Fibroblast of skin of right quadriceps (primary cell): Measurements from ENCODE around the gene RSPRY1.
A peak's percentile ranks its signal among the peaks of the same experiment; 100 is the strongest.

Source experiments
- DNase-seq: peaks from one replicate; pipeline ENCODE4 v3.0.0-alpha.2; 2013

RSPRY1 gene

GRCh38 chr16:57225978-57226377, 39.8 kb downstream of the RSPRY1 start:
- DNase-seq: no peak

GRCh38 chr16:57226701-57227621, 40.8 kb downstream of the RSPRY1 start:
- DNase-seq: peak; percentile 25

- DNase-seq: no peak
Measured at GRCh38 chr16:57229079-57229478, 43.0 kb downstream of the RSPRY1 start.

- DNase-seq: no peak
Measured at GRCh38 chr16:57231821-57232350, 45.8 kb downstream of the RSPRY1 start.

GRCh38 chr16:57233944-57234706, 48.0 kb downstream of the RSPRY1 start:
- DNase-seq: no peak

GRCh38 chr16:57234707-57235092, 48.6 kb downstream of the RSPRY1 start:
- DNase-seq: no peak

GRCh38 chr16:57235128-57236021, 49.2 kb downstream of the RSPRY1 start:
- peak; percentile 87 for DNase-seq

GRCh38 chr16:57236022-57236350, 49.9 kb downstream of the RSPRY1 start:
- no peak for DNase-seq

- no peak for DNase-seq
Measured at GRCh38 chr16:57238682-57239081, 52.6 kb downstream of the RSPRY1 start.

- DNase-seq: no peak
Measured at GRCh38 chr16:57239107-57239506, 53.0 kb downstream of the RSPRY1 start.

GRCh38 chr16:57240851-57241250, 54.7 kb downstream of the RSPRY1 start:
- no peak for DNase-seq

- DNase-seq: no peak
Measured at GRCh38 chr16:57242650-57243049, 56.5 kb downstream of the RSPRY1 start.

GRCh38 chr16:57244463-57244766, 58.3 kb downstream of the RSPRY1 start:
- no peak for DNase-seq

- peak; percentile 97 for DNase-seq
Measured at GRCh38 chr16:57244767-57245471, 58.8 kb downstream of the RSPRY1 start, which contains the start of gene ARL2BP. ARL2BP (plus strand) TSS chr16:57245259; CDS start chr16:57245368, 109 bp downstream.

- DNase-seq: no peak
Measured at GRCh38 chr16:57245472-57246113, 59.5 kb downstream of the RSPRY1 start.

- no peak for DNase-seq
Measured at GRCh38 chr16:57251352-57251751, 65.2 kb downstream of the RSPRY1 start.

GRCh38 chr16:57252148-57252721, 66.1 kb downstream of the RSPRY1 start:
- DNase-seq: no peak

- no peak for DNase-seq
Measured at GRCh38 chr16:57253466-57253865, 67.3 kb downstream of the RSPRY1 start.

GRCh38 chr16:57255686-57256415, 69.7 kb downstream of the RSPRY1 start:
- DNase-seq: no peak

- DNase-seq: no peak
Measured at GRCh38 chr16:57256601-57257395, 70.7 kb downstream of the RSPRY1 start.
